Gastrocnemius medialis (tissue), 4 donors: ENCODE measurements around the gene GEMIN7. TPM values are rescaled to one million over a fixed set of nuclear protein-coding genes. Genes with fewer than 3 reads are reported as not detected.
A peak's percentile ranks its signal among the peaks of the same experiment; 100 is the strongest.

Experiments used
- ATAC-seq, 2 donors: fragments of 150-250 bp; one replicate each; pipeline ENCODE4 v1.9.1; 2016
- DNase-seq, 2 donors: peaks; one replicate each; pipeline ENCODE4 v3.0.0-alpha.2; 2019
- H3K27ac ChIP-seq, 4 donors: fragments of 200-600 bp; sonication (generic); 1 replicate in 1 of 4; 2 replicates in 3 of 4; pipeline ENCODE4 v1.5.1; 2016 to 2018; ENCODE audit warnings: mild to moderate bottlenecking in 2 of 4, moderate library complexity in 1 of 4
- H3K27me3 ChIP-seq, 3 donors: fragments of 200-600 bp; sonication (generic) in 2 of 3; 1 replicate in 1 of 3; 2 replicates in 2 of 3; pipeline versions ENCODE4 v1.5.1 to v1.6.0; 2016 to 2019; ENCODE audit warnings: mild to moderate bottlenecking in 1 of 3, moderate library complexity in 1 of 3
- H3K36me3 ChIP-seq, 2 donors: fragments of 200-600 bp; sonication (generic) in 1 of 2; one replicate each; pipeline ENCODE4 v1.5.1; 2017 to 2018
- H3K4me1 ChIP-seq, 2 donors: fragments of 200-600 bp; sonication (generic) in 1 of 2; one replicate each; pipeline ENCODE4 v1.5.1; 2016 to 2017; ENCODE audit warnings: mild to moderate bottlenecking in 2 of 2
- H3K4me3 ChIP-seq, 4 donors: fragments of 200-600 bp; sonication (generic) in 3 of 4; 1 replicate in 1 of 4; 2 replicates in 3 of 4; pipeline ENCODE4 v1.5.1; 2016 to 2019; ENCODE audit warnings: mild to moderate bottlenecking in 2 of 4
- H3K9me3 ChIP-seq, 3 donors: fragments of 200-600 bp; sonication (generic) in 2 of 3; 1 replicate in 1 of 3; 2 replicates in 2 of 3; pipeline ENCODE4 v1.5.1; 2016 to 2019
- CTCF ChIP-seq, 5 experiments: fragments of 450-650 bp in 3 of 5; fragments of 200-600 bp in 2 of 5; sonication (generic) in 2 of 5; IDR thresholded peaks in 4 of 5; conservative IDR thresholded peaks in 1 of 5; 1 replicate in 4 of 5; 2 replicates in 1 of 5; pipeline ENCODE4 v1.5.1; 2016 to 2019; ENCODE audit warnings: antibody characterized with exemption in 5 of 5, mild to moderate bottlenecking in 3 of 5, moderate library complexity in 3 of 5
- POLR2A ChIP-seq, 2 donors: fragments of 450-650 bp; IDR thresholded peaks; one replicate each; pipeline ENCODE4 v1.6.1; 2017; ENCODE audit warnings: antibody characterized with exemption in 2 of 2, mild to moderate bottlenecking in 2 of 2, moderate library complexity in 2 of 2
- in situ Hi-C, 4 donors: fragments of 200-750 bp; cut with MboI; loops; one replicate each; pipeline versions ENCODE4 v1.15.0 to v1.8.0; 2017; ENCODE audit warnings: low sequenced_read_pairs in 4 of 4
- intact Hi-C: fragments of 100-400 bp; cut with DNase I; formaldehyde crosslinking; loops from one replicate; pipeline ENCODE4 v1.15.1; 2023; ENCODE audit warnings: low total_unique reads
- total RNA-seq, 4 donors: library from RNA; depleted of rRNA; stranded (reverse); fragments of >200 nt; gene quantifications; one replicate each; pipeline versions ENCODE4 v1.1.0 to v1.2.3, GENCODE V29; 2016

GEMIN7 gene
- total RNA-seq, 4 donors from 2014 or later: 18.6 to 33.4 (median 27.9) TPM

GRCh38 chr19:45091031-45091923, 12.2 kb downstream of the GEMIN7 start:
- intact Hi-C loops (loop anchor here (5.0 to 10.0 kb wide), 3 partner anchors 161 to 344 kb away; partner anchors contain the start of genes BCL3, CKM and MARK4), in situ Hi-C loops (no loop called here)
- DNase-seq: peak; percentile 97
- TF ChIP-seq CTCF (IDR thresholded peaks at IDR 0.05 in 4 of 5, conservative IDR thresholded peaks at IDR 0.05 in 1 of 5): no peak
- peak; percentile 55 to 59 for TF ChIP-seq POLR2A (IDR thresholded peaks at IDR 0.05)
- Histone ChIP-seq H3K4me3 (peak overlapping the region; percentile 71 to 98 (median 84)), H3K27ac (peak overlapping the region; percentile 90 to 96 (median 90)), H3K9me3 (no peaks in the 10 kb centered on the region), H3K4me1 (peaks cover 36 to 38% of the 10 kb centered on the region in 2 donors), H3K36me3 (peaks cover 0 to 8% of the 10 kb centered on the region in 2 donors), H3K27me3 (no peaks in the 10 kb centered on the region)
- peak; percentile 89 to 91 for ATAC-seq

DNA sequence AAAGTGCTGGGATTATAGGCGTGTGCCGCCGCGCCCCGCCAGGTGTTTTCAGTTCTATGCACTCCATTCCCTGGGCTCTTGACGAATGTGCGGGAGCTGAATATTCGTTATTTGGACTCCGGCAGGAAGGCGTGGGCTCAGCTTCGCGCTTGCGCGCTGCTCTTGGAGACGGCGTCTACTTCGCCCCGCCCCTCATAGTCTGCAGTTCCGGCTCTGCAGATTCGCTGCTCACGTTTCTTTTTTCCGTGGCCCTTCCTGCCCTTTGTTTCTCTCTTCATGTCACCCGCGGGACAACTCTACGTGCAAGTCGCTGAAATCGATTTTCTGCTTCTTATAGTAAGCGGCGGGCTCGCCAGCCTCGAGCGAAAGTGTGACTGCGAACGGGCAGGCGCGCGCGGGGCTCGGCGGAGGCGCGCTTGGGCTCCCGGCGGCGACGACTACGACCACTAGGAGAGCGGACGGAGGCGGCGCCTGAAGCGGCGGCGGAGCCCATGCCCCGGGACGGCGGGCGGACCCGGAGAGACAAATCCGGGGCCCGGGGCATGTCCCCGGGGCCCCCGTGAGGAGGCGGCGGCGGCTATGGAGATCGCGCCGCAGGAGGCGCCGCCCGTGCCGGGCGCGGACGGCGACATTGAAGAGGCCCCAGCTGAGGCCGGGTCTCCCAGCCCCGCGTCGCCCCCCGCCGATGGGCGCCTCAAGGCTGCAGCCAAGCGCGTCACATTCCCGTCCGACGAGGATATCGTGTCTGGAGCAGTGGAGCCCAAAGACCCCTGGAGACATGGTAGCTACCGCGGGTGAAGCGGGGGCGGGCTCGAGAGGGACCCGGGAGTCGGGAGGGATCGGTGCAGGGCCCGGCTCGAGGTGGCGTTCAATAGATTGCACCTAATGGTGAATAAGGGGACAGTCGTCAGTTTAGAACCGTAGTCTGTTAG, 14.0 kb downstream of the GEMIN7 start, which contains the start of gene PPP1R37:
TSS of gene PPP1R37 (plus strand) at position 433 of the 932 bp plus-strand sequence. CDS start at position 580, 147 bp downstream.
- intact Hi-C loops: loop anchor here (1.0 to 10.0 kb wide), 5 partner anchors 14 to 346 kb away; partner anchors contain the start of genes BCL3, BLOC1S3, CKM and GEMIN7
- in situ Hi-C loops: no loop called here

GRCh38 chr19:45094137-45094536, 15.1 kb downstream of the GEMIN7 start:
- peak overlapping the region in 1 of 4 donors; percentile 96 for H3K27ac ChIP-seq
- H3K4me3 ChIP-seq: peak overlapping the region; percentile 71 to 98 (median 84)
- no peak for DNase-seq
- no peak for ATAC-seq
- intact Hi-C loops (loop anchor here (5.0 to 10.0 kb wide), 3 partner anchors 158 to 347 kb away; partner anchors contain the start of genes BCL3, CKM and MARK4), in situ Hi-C loops (no loop called here)
- peaks cover 65 to 66% of the 10 kb centered on the region in 2 donors for H3K4me1 ChIP-seq
- no peaks in the 10 kb centered on the region for H3K9me3 ChIP-seq
- no peak for TF ChIP-seq CTCF (IDR thresholded peaks at IDR 0.05 in 4 of 5, conservative IDR thresholded peaks at IDR 0.05 in 1 of 5)
- no peak for TF ChIP-seq POLR2A (IDR thresholded peaks at IDR 0.05)
- no peaks in the 10 kb centered on the region for H3K27me3 ChIP-seq
- H3K36me3 ChIP-seq: peaks cover 0 to 8% of the 10 kb centered on the region in 2 donors

More for the DNA sequence above, 14.0 kb downstream of the GEMIN7 start, which contains the start of gene PPP1R37:
- peak; percentile 88 to 92 for ATAC-seq
- Histone ChIP-seq H3K4me3 (peak within 1 kb of the TSS; percentile 71 to 98 (median 84)), H3K9me3 (no peaks in the 10 kb centered on the region), H3K27ac (peak within 1 kb of the TSS; percentile 90 to 96 (median 90)), H3K36me3 (peaks cover 0 to 8% of the 10 kb centered on the region in 2 donors), H3K4me1 (peaks cover 53 to 55% of the 10 kb centered on the region in 2 donors), H3K27me3 (no peaks in the 10 kb centered on the region)
- peak; percentile 46 to 70 (median 59) for TF ChIP-seq CTCF (IDR thresholded peaks at IDR 0.05 in 4 of 5, conservative IDR thresholded peaks at IDR 0.05 in 1 of 5)
- TF ChIP-seq POLR2A (IDR thresholded peaks at IDR 0.05): peak; percentile 65 to 71
- DNase-seq: peak; percentile 91 to 93

- Histone ChIP-seq H3K9me3 (no peaks in the 10 kb centered on the region), H3K36me3 (peaks cover 0 to 8% of the 10 kb centered on the region in 2 donors), H3K27me3 (no peaks in the 10 kb centered on the region), H3K4me3 (peak overlapping the region in 2 of 4 donors; percentile 81 to 86), H3K27ac (peak overlapping the region in 1 of 4 donors; percentile 96), H3K4me1 (peaks cover 70% of the 10 kb centered on the region in 2 donors)
- in situ Hi-C loops: no loop called here
- intact Hi-C loops: loop anchor here (5.0 to 10.0 kb wide), 3 partner anchors 158 to 347 kb away; partner anchors contain the start of genes BCL3, CKM and MARK4
- ATAC-seq: no peak
- no peak for DNase-seq
- no peak for TF ChIP-seq POLR2A (IDR thresholded peaks at IDR 0.05)
- TF ChIP-seq CTCF (IDR thresholded peaks at IDR 0.05 in 4 of 5, conservative IDR thresholded peaks at IDR 0.05 in 1 of 5): no peak
These were observed 15.6 kb downstream of the GEMIN7 start for GRCh38 chr19:45094707-45095106.
